Stomach (tissue), 9 donors: ENCODE data around the gene VKORC1L1. TPM values are rescaled to one million over a fixed set of nuclear protein-coding genes. Genes with fewer than 3 reads are reported as not detected.
"Not testable (repeated sequence)": the region's sequence is repeated elsewhere in the genome, so short reads cannot be mapped to it uniquely, and the experiment has no call there.

ENCODE experiments used
- DNase-seq, 2 donors: peaks; one replicate each; pipeline versions ENCODE4 v3.0.0 to v3.0.0-alpha.2; 2013 to 2019
- H3K27ac ChIP-seq, 5 donors: fragments of 200-600 bp in 4 of 5; sonication (generic) in 4 of 5; one replicate each; pipeline ENCODE4 v1.5.1; 2013 to 2019; ENCODE audit warnings: mild to moderate bottlenecking in 1 of 5, moderate library complexity in 1 of 5
- H3K27me3 ChIP-seq, 3 donors: fragments of 200-600 bp; sonication (generic); one replicate each; pipeline ENCODE4 v1.5.1; 2017 to 2019; ENCODE audit warnings: mixed run types in 1 of 3
- H3K36me3 ChIP-seq, 4 donors: fragments of 200-600 bp; sonication (generic); 1 replicate in 3 of 4; 2 replicates in 1 of 4; pipeline ENCODE4 v1.5.1; 2016 to 2019
- H3K4me1 ChIP-seq, 4 donors: fragments of 200-600 bp; sonication (generic); one replicate each; pipeline ENCODE4 v1.5.1; 2016 to 2019
- H3K4me3 ChIP-seq, 4 donors: fragments of 200-600 bp; sonication (generic) in 3 of 4; one replicate each; pipeline ENCODE4 v1.5.1; 2016 to 2019; ENCODE audit warnings: mild to moderate bottlenecking in 1 of 4
- H3K9me3 ChIP-seq, 4 donors: fragments of 200-600 bp; sonication (generic); one replicate each; pipeline ENCODE4 v1.5.1; 2016 to 2019
- EP300 ChIP-seq: sonication (generic); formaldehyde crosslinking; IDR thresholded peaks from one replicate; pipeline ENCODE4 v1.6.1; 2017; ENCODE audit warnings: antibody characterized with exemption
- POLR2A ChIP-seq, 4 donors: fragments of 450-650 bp; IDR thresholded peaks; one replicate each; pipeline ENCODE4 v1.6.1; 2016; ENCODE audit warnings: antibody characterized with exemption in 4 of 4, control low read depth in 2 of 4, mild to moderate bottlenecking in 1 of 4, moderate library complexity in 1 of 4
- POLR2AphosphoS5 ChIP-seq, 3 donors: sonication (generic); formaldehyde crosslinking; IDR thresholded peaks; one replicate each; pipeline ENCODE4 v1.6.1; 2016; ENCODE audit warnings: antibody characterized with exemption in 3 of 3
- WGBS, 5 donors: extraction: QIAGEN DNeasy Blood & Tissue Kit in 3 of 5; methylation state at CpG; one replicate each; pipeline versions ENCODE4 v1.1.5 to v1.1.7; 2013 to 2018; 5-methylcytosine and 5-hydroxymethylcytosine counted together
- intact Hi-C: fragments of 100-400 bp; cut with DNase I; formaldehyde crosslinking; loops from one replicate; pipeline ENCODE4 v1.15.1; 2023; ENCODE audit warnings: low total_unique reads
- polyA plus RNA-seq, 3 donors: library from polyadenylated mRNA; stranded (reverse); fragments of 200-250 nt; gene quantifications; one replicate each; pipeline ENCODE4 v1.2.3, GENCODE V29; 2013
- total RNA-seq, 5 donors: library from RNA; depleted of rRNA; stranded (reverse); fragments of >200 nt; gene quantifications; one replicate each; pipeline versions ENCODE4 v1.1.0 to v1.2.3, GENCODE V29; 2014 to 2016
- TF ChIP-seq, protein P1 (sequence below), 7 experiments: fragments of 450-650 bp in 4 of 7; fragments of 200-600 bp in 3 of 7; sonication (generic) in 3 of 7; IDR thresholded peaks; one replicate each; pipeline ENCODE4 v1.5.1; 2016 to 2019; ENCODE audit warnings: antibody characterized with exemption in 7 of 7, control low read depth in 2 of 7, mild to moderate bottlenecking in 1 of 7
- donor health status: healthy with polysubstance abuse.
- donor health status: Bipolar disorder and iron deficiency.
- donor health status: healthy.

VKORC1L1 gene
- total and polyA plus RNA-seq, 8 donors = 1.8 to 31.6 (median 6.5) TPM

- no peak for TF ChIP-seq POLR2A (IDR thresholded peaks at IDR 0.05)
- TF ChIP-seq, protein P1, sequence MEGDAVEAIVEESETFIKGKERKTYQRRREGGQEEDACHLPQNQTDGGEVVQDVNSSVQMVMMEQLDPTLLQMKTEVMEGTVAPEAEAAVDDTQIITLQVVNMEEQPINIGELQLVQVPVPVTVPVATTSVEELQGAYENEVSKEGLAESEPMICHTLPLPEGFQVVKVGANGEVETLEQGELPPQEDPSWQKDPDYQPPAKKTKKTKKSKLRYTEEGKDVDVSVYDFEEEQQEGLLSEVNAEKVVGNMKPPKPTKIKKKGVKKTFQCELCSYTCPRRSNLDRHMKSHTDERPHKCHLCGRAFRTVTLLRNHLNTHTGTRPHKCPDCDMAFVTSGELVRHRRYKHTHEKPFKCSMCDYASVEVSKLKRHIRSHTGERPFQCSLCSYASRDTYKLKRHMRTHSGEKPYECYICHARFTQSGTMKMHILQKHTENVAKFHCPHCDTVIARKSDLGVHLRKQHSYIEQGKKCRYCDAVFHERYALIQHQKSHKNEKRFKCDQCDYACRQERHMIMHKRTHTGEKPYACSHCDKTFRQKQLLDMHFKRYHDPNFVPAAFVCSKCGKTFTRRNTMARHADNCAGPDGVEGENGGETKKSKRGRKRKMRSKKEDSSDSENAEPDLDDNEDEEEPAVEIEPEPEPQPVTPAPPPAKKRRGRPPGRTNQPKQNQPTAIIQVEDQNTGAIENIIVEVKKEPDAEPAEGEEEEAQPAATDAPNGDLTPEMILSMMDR (IDR thresholded peaks at IDR 0.05) = no peak
- no peak for TF ChIP-seq EP300
- no peak for TF ChIP-seq POLR2AphosphoS5 (IDR thresholded peaks at IDR 0.05)
These were observed 116.8 kb downstream of the VKORC1L1 start for GRCh38 chr7:65989694-65990080.

GRCh38 chr7:65991829-65992228, 119.0 kb downstream of the VKORC1L1 start:
- H3K4me3 ChIP-seq, H3K4me1 ChIP-seq, intact Hi-C loops, H3K27me3 ChIP-seq, H3K36me3 ChIP-seq, H3K9me3 ChIP-seq, DNase-seq: not testable (repeated sequence)
- H3K27ac ChIP-seq = peak overlapping the region in 1 of 5 donors; percentile 20
- 91 to 99% (median 97%) methylated on average over 5 of the region's 5 CpGs for WGBS, 5 donors

More at GRCh38 chr7:65989694-65990080, 116.8 kb downstream of the VKORC1L1 start:
- no peak overlapping the region for H3K4me3 ChIP-seq
- H3K27me3 ChIP-seq = no peaks in the 10 kb centered on the region
- DNase-seq = no peak
- no peaks in the 10 kb centered on the region for H3K4me1 ChIP-seq
- 73 to 79% (median 76%) methylated on average over 3 of the region's 3 CpGs for WGBS, 5 donors
- intact Hi-C loops = no loop called here
- H3K36me3 ChIP-seq = no peaks in the 10 kb centered on the region
- no peaks in the 10 kb centered on the region for H3K9me3 ChIP-seq
- H3K27ac ChIP-seq = no peak overlapping the region

GRCh38 chr7:65992526-65992925, 119.7 kb downstream of the VKORC1L1 start:
- 81 to 94% (median 91%) methylated on average over 4 of the region's 4 CpGs for WGBS, 5 donors
- Histone ChIP-seq H3K4me3 (no peak overlapping the region), H3K27ac (no peak overlapping the region), H3K9me3 (no peaks in the 10 kb centered on the region), H3K4me1 (no peaks in the 10 kb centered on the region), H3K27me3 (no peaks in the 10 kb centered on the region), H3K36me3 (no peaks in the 10 kb centered on the region)
- no peak for DNase-seq
- no peak for TF ChIP-seq POLR2AphosphoS5 (IDR thresholded peaks at IDR 0.05)
- TF ChIP-seq, protein P1 (IDR thresholded peaks at IDR 0.05) = no peak
- no peak for TF ChIP-seq EP300
- no peak for TF ChIP-seq POLR2A (IDR thresholded peaks at IDR 0.05)
- intact Hi-C loops = no loop called here

DNA sequence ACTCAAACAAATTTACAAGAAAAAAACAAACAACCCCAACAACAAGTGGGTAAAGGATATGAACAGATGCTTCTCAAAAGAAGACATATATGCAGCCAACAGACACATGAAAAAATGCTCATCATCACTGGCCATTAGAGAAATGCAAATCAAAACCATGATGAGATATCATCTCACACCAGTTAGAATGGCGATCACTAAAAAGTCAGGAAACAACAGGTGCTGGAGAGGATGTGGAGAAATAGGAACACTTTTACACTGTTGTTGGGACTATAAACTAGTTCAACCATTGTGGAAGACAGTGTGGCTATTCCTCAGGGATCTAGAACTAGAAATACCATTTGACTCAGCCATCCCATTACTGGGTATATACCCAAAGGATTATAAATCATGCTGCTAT, 122.1 kb downstream of the VKORC1L1 start:
- intact Hi-C loops = not testable (repeated sequence)

DNA sequence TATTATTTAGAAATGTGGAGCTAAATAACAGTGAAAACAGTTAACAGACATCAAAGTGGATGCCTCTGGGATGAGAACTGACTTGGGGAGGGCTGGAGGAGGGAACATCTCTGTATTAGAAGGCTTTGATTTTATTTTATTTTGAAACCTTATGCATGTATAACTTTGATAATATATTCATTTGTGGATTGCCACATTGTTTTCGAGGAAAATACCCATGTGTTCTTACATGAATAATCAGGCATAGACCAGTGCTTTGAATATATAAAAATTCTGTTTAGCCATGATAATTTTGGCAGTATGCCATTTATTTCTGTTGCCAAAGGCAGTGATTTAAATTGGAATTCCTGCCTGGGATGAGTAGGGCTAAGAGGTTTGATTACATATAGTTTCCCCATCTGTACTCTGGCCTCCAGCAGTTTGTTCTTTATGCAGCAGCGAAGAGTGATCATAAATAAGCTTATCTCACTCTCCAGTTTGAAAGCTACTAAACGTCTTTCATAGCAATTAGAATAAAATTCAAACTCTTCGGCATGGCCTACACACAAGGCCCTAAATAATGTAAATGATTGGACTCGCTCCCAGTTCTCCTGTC, 128.0 kb downstream of the VKORC1L1 start:
- intact Hi-C loops = not testable (repeated sequence)
- WGBS, 5 donors = 63 to 83% (median 71%) methylated on average over 1 of the region's 5 CpGs

More for the DNA sequence above, 122.1 kb downstream of the VKORC1L1 start:
- H3K9me3 ChIP-seq, H3K4me3 ChIP-seq, H3K27me3 ChIP-seq, H3K4me1 ChIP-seq, DNase-seq, H3K36me3 ChIP-seq, H3K27ac ChIP-seq: not testable (repeated sequence)
- 0 to 88% (median 29%) methylated on average over 1 of the region's 1 CpG for WGBS, 5 donors

GRCh38 chr7:66005115-66005671, 132.3 kb downstream of the VKORC1L1 start:
- H3K36me3 ChIP-seq, H3K4me3 ChIP-seq, intact Hi-C loops, H3K27ac ChIP-seq, DNase-seq, H3K4me1 ChIP-seq, H3K27me3 ChIP-seq, H3K9me3 ChIP-seq: not testable (repeated sequence)
- WGBS, 5 donors = 66 to 81% (median 70%) methylated on average over 8 of the region's 8 CpGs

More for the DNA sequence above, 128.0 kb downstream of the VKORC1L1 start:
- DNase-seq, H3K36me3 ChIP-seq, H3K4me1 ChIP-seq, H3K9me3 ChIP-seq, H3K27ac ChIP-seq, H3K27me3 ChIP-seq, H3K4me3 ChIP-seq: not testable (repeated sequence)
